SK-N-SH treated with all-trans-retinoic acid at 6 μM for 48 hours (cell line): ENCODE data around the gene RNPC3.

Source experiments
- ATAC-seq: fragments of 200-7000 bp; cut with Tn5 transposase; 3 replicates; pipeline ENCODE4 v1.9.1; 2020; ENCODE audit warnings: mild to moderate bottlenecking, moderate library complexity
- ARNTL ChIP-seq: fragments of 450-650 bp; formaldehyde crosslinking; IDR thresholded peaks from 2 replicates; pipeline ENCODE4 v1.5.0; 2020; ENCODE audit warnings: low read depth, mild to moderate bottlenecking, moderate library complexity, borderline replicate concordance
- BACH2 ChIP-seq: fragments of 250-450 bp; sonication (Bioruptor Pico); IDR thresholded peaks from 2 replicates; pipeline ENCODE4 v1.9.0; 2021; ENCODE audit warnings: mild to moderate bottlenecking, borderline replicate concordance
- CSDC2 ChIP-seq: fragments of 250-450 bp; sonication (Bioruptor Pico); IDR thresholded peaks from 2 replicates; pipeline ENCODE4 v1.5.0; 2020; ENCODE audit warnings: mild to moderate bottlenecking, moderate library complexity
- ESRRG ChIP-seq: fragments of 250-450 bp; sonication (Bioruptor Pico); IDR thresholded peaks from 2 replicates; pipeline ENCODE4 v1.6.1; 2021; ENCODE audit warnings: mild to moderate bottlenecking
- GLIS3 ChIP-seq: fragments of 250-450 bp; sonication (Bioruptor Pico); IDR thresholded peaks from 2 replicates; pipeline ENCODE4 v1.5.0; 2020; ENCODE audit warnings: mild to moderate bottlenecking, moderate library complexity
- ISL1 ChIP-seq: fragments of 250-450 bp; sonication (Bioruptor Pico); IDR thresholded peaks from 2 replicates; pipeline ENCODE4 v2.1.2; 2022; ENCODE audit warnings: mild to moderate bottlenecking, moderate library complexity
- OSR1 ChIP-seq: fragments of 250-450 bp; sonication (Bioruptor Pico); IDR thresholded peaks from 2 replicates; pipeline ENCODE4 v1.8.0; 2022; ENCODE audit warnings: moderate library complexity, mild to moderate bottlenecking, inconsistent platforms
- PPARA ChIP-seq: fragments of 250-450 bp; sonication (Bioruptor Pico); IDR thresholded peaks from 2 replicates; pipeline ENCODE4 v1.5.0; 2020; ENCODE audit warnings: mild to moderate bottlenecking, borderline replicate concordance
- RARB ChIP-seq: fragments of 250-450 bp; sonication (Bioruptor Pico); IDR thresholded peaks from 2 replicates; pipeline ENCODE4 v1.8.0; 2021; ENCODE audit warnings: mild to moderate bottlenecking, moderate library complexity
- SNAI2 ChIP-seq: fragments of 250-450 bp; sonication (Bioruptor Pico); IDR thresholded peaks from 2 replicates; pipeline ENCODE4 v1.5.0; 2020; ENCODE audit warnings: mild to moderate bottlenecking, moderate library complexity
- TCF4 ChIP-seq: fragments of 250-450 bp; sonication (Bioruptor Pico); IDR thresholded peaks from 2 replicates; pipeline ENCODE4 v1.8.0; 2021; ENCODE audit warnings: mild to moderate bottlenecking, moderate library complexity, borderline replicate concordance
- TOX ChIP-seq: fragments of 250-450 bp; sonication (Bioruptor Pico); IDR thresholded peaks from 2 replicates; pipeline ENCODE4 v1.8.0; 2021; ENCODE audit warnings: mild to moderate bottlenecking, moderate library complexity, borderline replicate concordance
- ZC3H10 ChIP-seq: fragments of 250-450 bp; sonication (Bioruptor Pico); IDR thresholded peaks from 2 replicates; pipeline ENCODE4 v1.5.1; 2021; ENCODE audit warnings: mild to moderate bottlenecking, moderate library complexity
- ZFP3 ChIP-seq: fragments of 250-450 bp; sonication (Bioruptor Pico); IDR thresholded peaks from 2 replicates; pipeline ENCODE4 v1.5.0; 2020; ENCODE audit warnings: mild to moderate bottlenecking, moderate library complexity
- ZFP30 ChIP-seq: fragments of 450-650 bp; formaldehyde crosslinking; IDR thresholded peaks from 2 replicates; pipeline ENCODE4 v1.5.0; 2022; ENCODE audit warnings: mild to moderate bottlenecking, moderate library complexity
- ZNF565 ChIP-seq: fragments of 450-650 bp; formaldehyde crosslinking; conservative IDR thresholded peaks from 2 replicates; pipeline ENCODE4 v1.5.0; 2020; ENCODE audit warnings: low read depth, mild to moderate bottlenecking, moderate library complexity
- ZNF70 ChIP-seq: fragments of 450-650 bp; formaldehyde crosslinking; IDR thresholded peaks from 2 replicates; pipeline ENCODE4 v1.5.0; 2020; ENCODE audit warnings: mild to moderate bottlenecking, moderate library complexity
- ZNF8 ChIP-seq: fragments of 450-650 bp; formaldehyde crosslinking; IDR thresholded peaks from 2 replicates; pipeline ENCODE4 v1.5.0; 2020; ENCODE audit warnings: mild to moderate bottlenecking, moderate library complexity
- TF ChIP-seq, protein P1 (sequence below): fragments of 250-450 bp; sonication (Bioruptor Pico); IDR thresholded peaks from 2 replicates; pipeline ENCODE4 v1.5.1; 2020; ENCODE audit warnings: low read depth, mild to moderate bottlenecking, moderate library complexity
- TF ChIP-seq, protein P2 (sequence below): fragments of 250-450 bp; sonication (Bioruptor Pico); IDR thresholded peaks from 2 replicates; pipeline ENCODE4 v1.8.0; 2021; ENCODE audit warnings: low read depth, mild to moderate bottlenecking, moderate library complexity, borderline replicate concordance
- TF ChIP-seq, protein P3 (sequence below): fragments of 250-450 bp; sonication (Bioruptor Pico); IDR thresholded peaks from 2 replicates; pipeline ENCODE4 v1.5.0; 2020; ENCODE audit warnings: mild to moderate bottlenecking, moderate library complexity
- TF ChIP-seq, protein P4 (sequence below): fragments of 250-450 bp; sonication (Bioruptor Pico); IDR thresholded peaks from 2 replicates; pipeline ENCODE4 v1.5.1; 2021; ENCODE audit warnings: mild to moderate bottlenecking, moderate library complexity
- TF ChIP-seq, protein P5 (sequence below): fragments of 250-450 bp; sonication (Bioruptor Pico); IDR thresholded peaks from 2 replicates; pipeline ENCODE4 v1.8.0; 2020; ENCODE audit warnings: mild to moderate bottlenecking, moderate library complexity, borderline replicate concordance

Gene RNPC3

DNA sequence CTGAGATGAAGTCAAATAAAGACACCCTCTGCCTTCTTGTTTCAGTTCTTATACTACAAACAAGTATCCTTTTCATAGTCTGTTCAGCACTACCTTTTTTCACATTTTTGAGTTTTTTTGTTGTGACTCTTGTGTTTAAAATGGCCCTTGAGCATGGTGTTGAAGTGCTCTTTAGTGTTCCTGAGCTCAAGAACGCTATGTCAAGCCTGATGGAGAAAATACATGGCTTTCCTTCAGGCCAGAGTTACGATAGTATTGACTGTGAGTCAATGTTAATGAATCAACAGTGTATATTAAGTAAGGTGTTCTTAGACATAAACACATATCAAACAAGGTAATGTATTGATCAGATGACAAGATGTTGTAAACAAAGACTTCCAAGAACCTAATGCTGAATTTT lies 12.7 kb downstream of the RNPC3 start:
- no peak for TF ChIP-seq ZFP3 (CRISPR knock-in tag)
- no peak for TF ChIP-seq ESRRG
- no peak for TF ChIP-seq CSDC2 (CRISPR knock-in tag)
- no peak for TF ChIP-seq ISL1 (CRISPR knock-in tag)
- TF ChIP-seq, protein P1, sequence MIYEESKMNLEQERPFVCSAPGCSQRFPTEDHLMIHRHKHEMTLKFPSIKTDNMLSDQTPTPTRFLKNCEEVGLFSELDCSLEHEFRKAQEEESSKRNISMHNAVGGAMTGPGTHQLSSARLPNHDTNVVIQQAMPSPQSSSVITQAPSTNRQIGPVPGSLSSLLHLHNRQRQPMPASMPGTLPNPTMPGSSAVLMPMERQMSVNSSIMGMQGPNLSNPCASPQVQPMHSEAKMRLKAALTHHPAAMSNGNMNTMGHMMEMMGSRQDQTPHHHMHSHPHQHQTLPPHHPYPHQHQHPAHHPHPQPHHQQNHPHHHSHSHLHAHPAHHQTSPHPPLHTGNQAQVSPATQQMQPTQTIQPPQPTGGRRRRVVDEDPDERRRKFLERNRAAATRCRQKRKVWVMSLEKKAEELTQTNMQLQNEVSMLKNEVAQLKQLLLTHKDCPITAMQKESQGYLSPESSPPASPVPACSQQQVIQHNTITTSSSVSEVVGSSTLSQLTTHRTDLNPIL: no peak
- TF ChIP-seq ZNF70 (CRISPR knock-in tag): no peak
- TF ChIP-seq GLIS3 (CRISPR knock-in tag): no peak
- no peak for TF ChIP-seq ZC3H10 (CRISPR knock-in tag)
- no peak for TF ChIP-seq ZNF565 (CRISPR knock-in tag)
- TF ChIP-seq, protein P2, sequence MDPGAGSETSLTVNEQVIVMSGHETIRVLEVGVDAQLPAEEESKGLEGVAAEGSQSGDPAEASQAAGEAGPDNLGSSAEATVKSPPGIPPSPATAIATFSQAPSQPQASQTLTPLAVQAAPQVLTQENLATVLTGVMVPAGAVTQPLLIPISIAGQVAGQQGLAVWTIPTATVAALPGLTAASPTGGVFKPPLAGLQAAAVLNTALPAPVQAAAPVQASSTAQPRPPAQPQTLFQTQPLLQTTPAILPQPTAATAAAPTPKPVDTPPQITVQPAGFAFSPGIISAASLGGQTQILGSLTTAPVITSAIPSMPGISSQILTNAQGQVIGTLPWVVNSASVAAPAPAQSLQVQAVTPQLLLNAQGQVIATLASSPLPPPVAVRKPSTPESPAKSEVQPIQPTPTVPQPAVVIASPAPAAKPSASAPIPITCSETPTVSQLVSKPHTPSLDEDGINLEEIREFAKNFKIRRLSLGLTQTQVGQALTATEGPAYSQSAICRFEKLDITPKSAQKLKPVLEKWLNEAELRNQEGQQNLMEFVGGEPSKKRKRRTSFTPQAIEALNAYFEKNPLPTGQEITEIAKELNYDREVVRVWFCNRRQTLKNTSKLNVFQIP (CRISPR knock-in tag): no peak
- no peak for TF ChIP-seq ARNTL (CRISPR knock-in tag)
- TF ChIP-seq, protein P3, sequence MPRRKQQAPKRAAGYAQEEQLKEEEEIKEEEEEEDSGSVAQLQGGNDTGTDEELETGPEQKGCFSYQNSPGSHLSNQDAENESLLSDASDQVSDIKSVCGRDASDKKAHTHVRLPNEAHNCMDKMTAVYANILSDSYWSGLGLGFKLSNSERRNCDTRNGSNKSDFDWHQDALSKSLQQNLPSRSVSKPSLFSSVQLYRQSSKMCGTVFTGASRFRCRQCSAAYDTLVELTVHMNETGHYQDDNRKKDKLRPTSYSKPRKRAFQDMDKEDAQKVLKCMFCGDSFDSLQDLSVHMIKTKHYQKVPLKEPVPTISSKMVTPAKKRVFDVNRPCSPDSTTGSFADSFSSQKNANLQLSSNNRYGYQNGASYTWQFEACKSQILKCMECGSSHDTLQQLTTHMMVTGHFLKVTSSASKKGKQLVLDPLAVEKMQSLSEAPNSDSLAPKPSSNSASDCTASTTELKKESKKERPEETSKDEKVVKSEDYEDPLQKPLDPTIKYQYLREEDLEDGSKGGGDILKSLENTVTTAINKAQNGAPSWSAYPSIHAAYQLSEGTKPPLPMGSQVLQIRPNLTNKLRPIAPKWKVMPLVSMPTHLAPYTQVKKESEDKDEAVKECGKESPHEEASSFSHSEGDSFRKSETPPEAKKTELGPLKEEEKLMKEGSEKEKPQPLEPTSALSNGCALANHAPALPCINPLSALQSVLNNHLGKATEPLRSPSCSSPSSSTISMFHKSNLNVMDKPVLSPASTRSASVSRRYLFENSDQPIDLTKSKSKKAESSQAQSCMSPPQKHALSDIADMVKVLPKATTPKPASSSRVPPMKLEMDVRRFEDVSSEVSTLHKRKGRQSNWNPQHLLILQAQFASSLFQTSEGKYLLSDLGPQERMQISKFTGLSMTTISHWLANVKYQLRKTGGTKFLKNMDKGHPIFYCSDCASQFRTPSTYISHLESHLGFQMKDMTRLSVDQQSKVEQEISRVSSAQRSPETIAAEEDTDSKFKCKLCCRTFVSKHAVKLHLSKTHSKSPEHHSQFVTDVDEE (CRISPR knock-in tag): no peak
- TF ChIP-seq TOX (CRISPR knock-in tag): no peak
- no peak for TF ChIP-seq ZNF8
- TF ChIP-seq PPARA (CRISPR knock-in tag): no peak
- TF ChIP-seq ZFP30 (CRISPR knock-in tag): no peak
- no peak for TF ChIP-seq SNAI2 (CRISPR knock-in tag)
- TF ChIP-seq TCF4: no peak
- TF ChIP-seq, protein P4, sequence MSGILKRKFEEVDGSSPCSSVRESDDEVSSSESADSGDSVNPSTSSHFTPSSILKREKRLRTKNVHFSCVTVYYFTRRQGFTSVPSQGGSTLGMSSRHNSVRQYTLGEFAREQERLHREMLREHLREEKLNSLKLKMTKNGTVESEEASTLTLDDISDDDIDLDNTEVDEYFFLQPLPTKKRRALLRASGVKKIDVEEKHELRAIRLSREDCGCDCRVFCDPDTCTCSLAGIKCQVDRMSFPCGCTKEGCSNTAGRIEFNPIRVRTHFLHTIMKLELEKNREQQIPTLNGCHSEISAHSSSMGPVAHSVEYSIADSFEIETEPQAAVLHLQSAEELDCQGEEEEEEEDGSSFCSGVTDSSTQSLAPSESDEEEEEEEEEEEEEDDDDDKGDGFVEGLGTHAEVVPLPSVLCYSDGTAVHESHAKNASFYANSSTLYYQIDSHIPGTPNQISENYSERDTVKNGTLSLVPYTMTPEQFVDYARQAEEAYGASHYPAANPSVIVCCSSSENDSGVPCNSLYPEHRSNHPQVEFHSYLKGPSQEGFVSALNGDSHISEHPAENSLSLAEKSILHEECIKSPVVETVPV (CRISPR knock-in tag): no peak
- TF ChIP-seq, all 23 proteins: peak for 0
- ATAC-seq: no peak

DNA sequence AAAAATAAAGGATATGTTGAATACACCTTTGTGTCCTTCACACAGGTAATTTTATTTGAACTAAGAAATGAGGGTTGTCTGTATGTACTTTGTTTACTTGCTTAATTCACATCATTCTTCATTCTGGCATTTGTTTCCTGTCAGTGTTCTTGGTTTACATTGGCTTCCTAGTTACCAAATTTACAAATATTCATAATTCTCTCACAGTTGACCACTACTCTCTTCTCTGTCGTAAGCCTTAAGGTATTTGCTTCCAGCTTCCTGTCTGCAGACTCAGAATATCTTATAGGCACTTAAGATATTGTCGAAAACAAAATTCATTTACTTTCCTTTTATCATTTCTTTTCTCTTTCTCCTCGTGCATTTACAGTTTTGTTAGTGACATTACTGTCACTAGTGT lies 15.9 kb downstream of the RNPC3 start:
- no peak for TF ChIP-seq ZFP30 (CRISPR knock-in tag)
- TF ChIP-seq ISL1 (CRISPR knock-in tag): no peak
- no peak for TF ChIP-seq TCF4
- TF ChIP-seq ZNF70 (CRISPR knock-in tag): no peak
- TF ChIP-seq, protein P4 (CRISPR knock-in tag): no peak
- TF ChIP-seq ESRRG: no peak
- no peak for TF ChIP-seq CSDC2 (CRISPR knock-in tag)
- ATAC-seq: no peak

DNA sequence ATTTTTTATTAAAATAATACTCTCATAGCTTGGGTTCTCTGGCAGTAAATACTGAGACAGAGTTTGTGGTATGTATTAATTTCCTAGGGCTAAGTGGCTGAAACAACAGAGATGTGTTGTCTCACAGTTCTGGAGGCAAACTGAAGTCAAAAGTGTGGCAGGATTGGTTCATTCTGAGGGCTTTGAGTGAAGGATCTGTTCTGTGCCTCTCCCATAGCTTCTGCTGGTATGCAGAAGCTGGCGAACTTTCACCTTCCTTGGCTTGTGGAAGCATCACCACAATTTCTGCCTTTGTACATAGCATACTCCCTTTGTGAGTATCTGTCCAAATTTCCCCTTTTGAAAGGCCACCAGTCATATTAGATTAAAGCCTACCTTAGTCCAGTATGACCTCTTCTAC lies 21.0 kb downstream of the RNPC3 start:
- ATAC-seq: no peak
- TF ChIP-seq ZC3H10 (CRISPR knock-in tag): no peak
- TF ChIP-seq ZNF8: no peak
- TF ChIP-seq, protein P1: no peak
- TF ChIP-seq GLIS3 (CRISPR knock-in tag): no peak
- TF ChIP-seq CSDC2 (CRISPR knock-in tag): no peak
- TF ChIP-seq, protein P4 (CRISPR knock-in tag): no peak
- TF ChIP-seq TOX (CRISPR knock-in tag): no peak
- no peak for TF ChIP-seq ARNTL (CRISPR knock-in tag)
- no peak for TF ChIP-seq OSR1 (CRISPR knock-in tag)
- no peak for TF ChIP-seq RARB (CRISPR knock-in tag)
- TF ChIP-seq, protein P5, sequence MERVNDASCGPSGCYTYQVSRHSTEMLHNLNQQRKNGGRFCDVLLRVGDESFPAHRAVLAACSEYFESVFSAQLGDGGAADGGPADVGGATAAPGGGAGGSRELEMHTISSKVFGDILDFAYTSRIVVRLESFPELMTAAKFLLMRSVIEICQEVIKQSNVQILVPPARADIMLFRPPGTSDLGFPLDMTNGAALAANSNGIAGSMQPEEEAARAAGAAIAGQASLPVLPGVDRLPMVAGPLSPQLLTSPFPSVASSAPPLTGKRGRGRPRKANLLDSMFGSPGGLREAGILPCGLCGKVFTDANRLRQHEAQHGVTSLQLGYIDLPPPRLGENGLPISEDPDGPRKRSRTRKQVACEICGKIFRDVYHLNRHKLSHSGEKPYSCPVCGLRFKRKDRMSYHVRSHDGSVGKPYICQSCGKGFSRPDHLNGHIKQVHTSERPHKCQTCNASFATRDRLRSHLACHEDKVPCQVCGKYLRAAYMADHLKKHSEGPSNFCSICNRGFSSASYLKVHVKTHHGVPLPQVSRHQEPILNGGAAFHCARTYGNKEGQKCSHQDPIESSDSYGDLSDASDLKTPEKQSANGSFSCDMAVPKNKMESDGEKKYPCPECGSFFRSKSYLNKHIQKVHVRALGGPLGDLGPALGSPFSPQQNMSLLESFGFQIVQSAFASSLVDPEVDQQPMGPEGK (CRISPR knock-in tag): no peak
- no peak for TF ChIP-seq ZNF565 (CRISPR knock-in tag)
- TF ChIP-seq ZNF70 (CRISPR knock-in tag): no peak
- no peak for TF ChIP-seq ZFP30 (CRISPR knock-in tag)
- no peak for TF ChIP-seq TCF4
- no peak for TF ChIP-seq BACH2 (CRISPR knock-in tag)
